T-cell (primary cell): ENCODE results near the gene SLIT3. TPM values are rescaled to one million over a fixed set of nuclear protein-coding genes. Genes with fewer than 3 reads are reported as not detected.

ENCODE experiments used
- ATAC-seq, 4 experiments: fragments of 200-7000 bp in 3 of 4; fragments of 150-1000 bp in 1 of 4; cut with Tn5 transposase; replicated peaks in 1 of 4; 1 replicate in 3 of 4; 2 replicates in 1 of 4; pipeline ENCODE4 v1.10.0; 2021; ENCODE audit warnings: moderate library complexity in 3 of 4, mild to moderate bottlenecking in 2 of 4, moderate number of reproducible peaks in 1 of 4
- CTCF ChIA-PET, 2 donors: fragments of 300-600 bp; sonication (Branson Sonifier 250); formaldehyde crosslinking; loops; one replicate each; lab custom pipeline; 2022; ENCODE audit warnings: antibody characterized with exemption in 2 of 2; lab: Charles Lee
- POLR2A ChIA-PET, 2 donors: fragments of 300-600 bp; sonication (Branson Sonifier 250); formaldehyde crosslinking; loops; one replicate each; lab custom pipeline; 2022; ENCODE audit warnings: antibody characterized with exemption in 2 of 2; lab: Charles Lee
- DNase-seq, 35 experiments: peaks; one replicate each; pipeline versions ENCODE4 v3.0.0 to v3.0.0-alpha.2; 2013 to 2023
- H3K27ac ChIP-seq: one replicate; pipeline ENCODE4 v1.5.1; 2013; ENCODE audit warnings: low read length
- H3K27me3 ChIP-seq, 2 experiments: replicated peaks in 1 of 2; 1 replicate in 1 of 2; 2 replicates in 1 of 2; pipeline versions ENCODE4 v1.6.1 to v1.7.0; 2013; ENCODE audit warnings: low read length in 1 of 2, mixed read lengths in 1 of 2; ENCODE audit not compliant: control insufficient read depth in 2 of 2, insufficient read depth in 2 of 2; ENCODE audit errors: extremely low read depth in 1 of 2
- H3K36me3 ChIP-seq, 2 donors: 1 replicate in 1 of 2; 2 replicates in 1 of 2; pipeline versions ENCODE4 v1.6.1 to v1.7.0; 2013; ENCODE audit warnings: low read length in 1 of 2; ENCODE audit not compliant: control insufficient read depth in 2 of 2, insufficient read depth in 1 of 2; ENCODE audit errors: extremely low read depth in 1 of 2
- H3K4me1 ChIP-seq, 2 experiments: 1 replicate in 1 of 2; 2 replicates in 1 of 2; pipeline versions ENCODE4 v1.6.1 to v1.7.0; 2013; ENCODE audit warnings: low read length in 2 of 2, mixed read lengths in 1 of 2; ENCODE audit not compliant: insufficient read depth in 2 of 2, control insufficient read depth in 1 of 2; ENCODE audit errors: extremely low read depth in 1 of 2
- H3K4me3 ChIP-seq, 2 donors: 1 replicate in 1 of 2; 2 replicates in 1 of 2; pipeline versions ENCODE4 v1.5.1 to v1.7.0; 2013; ENCODE audit warnings: mild to moderate bottlenecking in 2 of 2, low read length in 1 of 2, moderate library complexity in 1 of 2; ENCODE audit not compliant: control insufficient read depth in 1 of 2; ENCODE audit errors: extremely low read depth in 1 of 2
- H3K9me3 ChIP-seq: 2 replicates; pipeline ENCODE4 v1.7.0; 2013
- H3K27ac Mint-ChIP-seq, 2 donors: one replicate each; pipeline ENCODE4 v1.8.0; 2020 to 2021; ENCODE audit warnings: mild to moderate bottlenecking in 2 of 2, mixed read lengths in 2 of 2
- H3K27me3 Mint-ChIP-seq, 2 donors: one replicate each; pipeline ENCODE4 v1.8.0; 2021 to 2022; ENCODE audit warnings: mixed read lengths in 2 of 2
- H3K36me3 Mint-ChIP-seq: one replicate; pipeline ENCODE4 v1.8.0; 2021; ENCODE audit warnings: mixed read lengths
- H3K4me1 Mint-ChIP-seq, 3 donors: one replicate each; pipeline ENCODE4 v1.8.0; 2020 to 2022; ENCODE audit warnings: mixed read lengths in 3 of 3, mild to moderate bottlenecking in 1 of 3
- H3K4me3 Mint-ChIP-seq, 3 donors: one replicate each; pipeline ENCODE4 v1.8.0; 2020 to 2022; ENCODE audit warnings: mild to moderate bottlenecking in 3 of 3, mixed read lengths in 3 of 3, moderate library complexity in 3 of 3
- H3K9me3 Mint-ChIP-seq, 3 donors: one replicate each; pipeline ENCODE4 v1.8.0; 2020 to 2022; ENCODE audit warnings: mixed read lengths in 3 of 3
- WGBS: methylation state at CpG from one replicate; pipeline ENCODE4 v1.1.5; 2013; ENCODE audit warnings: missing lambda C conversion rate; ENCODE audit not compliant: insufficient coverage; 5-methylcytosine and 5-hydroxymethylcytosine counted together
- total RNA-seq, 35 experiments: library from RNA in 6 of 35; stranded (reverse) in 6 of 35; fragments of 120-200 nt in 1 of 35; gene quantifications; one replicate each; pipeline versions ENCODE4 v1.2.1 to v1.2.4 and lab custom pipeline; 2013 to 2026

Gene SLIT3
- total RNA-seq, 5 donors from 2014 or later (not counting 1 experiment from before 2014, with no cell fraction given) = 0.13 to 0.32 (median 0.13) TPM; not detected in 2

DNA sequence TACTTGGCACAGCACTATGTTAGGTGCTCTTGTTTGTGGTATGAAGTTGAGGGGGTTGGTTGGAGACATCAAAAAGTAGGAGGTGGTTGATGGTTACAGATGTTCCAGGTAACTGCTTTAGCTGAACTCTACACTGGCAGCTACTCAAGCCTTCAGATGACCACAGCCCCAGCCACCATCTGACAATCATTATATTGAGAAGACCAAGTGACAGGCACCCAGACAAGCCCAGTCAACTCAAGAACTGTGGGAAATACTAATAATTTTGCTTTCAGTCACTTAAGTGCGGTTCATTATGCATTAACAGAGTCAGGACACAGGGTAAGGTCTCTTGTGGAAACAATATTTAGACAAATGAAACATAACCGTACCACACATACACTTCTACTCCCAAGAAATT lies 38.9 kb upstream of the SLIT3 start:
- Mint-ChIP-seq H3K27ac (no peak overlapping the region), H3K4me1 (no peaks in the 10 kb centered on the region), H3K27me3 (peaks cover 8 to 15% of the 10 kb centered on the region in 2 donors), H3K4me3 (no peak overlapping the region), H3K36me3 (no peaks in the 10 kb centered on the region), H3K9me3 (no peaks in the 10 kb centered on the region)
- Histone ChIP-seq H3K9me3 (no peaks in the 10 kb centered on the region), H3K36me3 (no peaks in the 10 kb centered on the region), H3K27me3 (peaks cover 0 to 7% of the 10 kb centered on the region in 2 experiments), H3K4me1 (no peaks in the 10 kb centered on the region), H3K27ac (no peak overlapping the region), H3K4me3 (no peak overlapping the region)
- no CpG with 5 or more reads among the region's 2 CpGs for WGBS
- ChIA-PET CTCF (no interaction called here), POLR2A (no interaction called here)
- no peak for DNase-seq
- no peak for ATAC-seq

DNA sequence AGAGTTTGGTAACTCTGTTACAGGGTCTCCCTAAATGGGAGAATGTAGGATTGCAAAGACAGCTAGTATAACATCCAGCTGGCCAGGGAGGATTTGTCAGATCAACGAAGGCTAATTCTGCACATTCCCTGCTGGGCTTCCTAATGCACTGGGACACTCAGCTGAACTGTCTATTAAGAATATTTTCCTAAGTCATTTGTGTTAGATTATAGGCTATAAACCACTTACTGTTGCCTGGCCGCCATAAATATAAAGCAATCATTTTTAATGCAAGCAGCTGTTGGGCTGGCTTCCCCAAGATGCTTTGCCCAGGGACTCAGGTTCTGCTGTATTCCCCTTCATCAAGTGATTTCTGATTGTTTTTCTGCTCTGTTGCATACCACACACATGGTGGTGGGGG lies 35.3 kb upstream of the SLIT3 start:
- no peaks in the 10 kb centered on the region for H3K36me3 ChIP-seq
- H3K4me3 Mint-ChIP-seq = no peak overlapping the region
- peaks cover 0 to 7% of the 10 kb centered on the region in 2 experiments for H3K27me3 ChIP-seq
- H3K9me3 ChIP-seq = no peaks in the 10 kb centered on the region
- H3K4me3 ChIP-seq = no peak overlapping the region
- H3K27ac Mint-ChIP-seq = no peak overlapping the region
- ChIA-PET CTCF (no interaction called here), POLR2A (no interaction called here)
- peaks cover 0 to 11% of the 10 kb centered on the region in 2 donors for H3K27me3 Mint-ChIP-seq
- no peaks in the 10 kb centered on the region for H3K9me3 Mint-ChIP-seq
- DNase-seq (no peak), ATAC-seq (no peak)
- no peaks in the 10 kb centered on the region for H3K36me3 Mint-ChIP-seq
- no peaks in the 10 kb centered on the region for H3K4me1 ChIP-seq
- H3K27ac ChIP-seq = no peak overlapping the region
- no peaks in the 10 kb centered on the region for H3K4me1 Mint-ChIP-seq
- WGBS = no CpG with 5 or more reads among the region's 2 CpGs

DNA sequence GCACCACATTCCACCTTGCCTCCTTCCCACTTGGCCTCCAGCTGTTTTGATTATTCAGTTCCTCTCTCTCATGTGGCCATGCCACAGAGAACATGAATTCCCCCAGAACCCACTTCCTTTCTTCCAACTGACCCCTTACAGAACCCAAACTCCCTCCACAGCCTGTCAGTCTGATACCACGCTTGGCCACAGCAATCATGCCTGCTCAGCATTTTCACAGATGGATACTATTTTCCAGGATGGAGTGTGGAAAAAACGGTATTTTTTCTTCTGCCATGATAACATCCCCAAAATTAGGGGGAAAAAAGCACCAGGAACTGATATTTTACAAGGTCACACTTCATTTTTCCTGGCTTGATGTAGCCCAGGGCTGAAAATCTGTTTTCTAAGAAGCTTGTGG lies 34.9 kb upstream of the SLIT3 start:
- no peak overlapping the region for H3K27ac Mint-ChIP-seq
- no peaks in the 10 kb centered on the region for H3K36me3 ChIP-seq
- no peak overlapping the region for H3K4me3 ChIP-seq
- ChIA-PET POLR2A (no interaction called here), CTCF (no interaction called here)
- no peaks in the 10 kb centered on the region for H3K4me1 Mint-ChIP-seq
- H3K36me3 Mint-ChIP-seq = no peaks in the 10 kb centered on the region
- no peaks in the 10 kb centered on the region for H3K4me1 ChIP-seq
- peaks cover 0 to 11% of the 10 kb centered on the region in 2 donors for H3K27me3 Mint-ChIP-seq
- no peak overlapping the region for H3K4me3 Mint-ChIP-seq
- H3K27me3 ChIP-seq = peaks cover 0 to 7% of the 10 kb centered on the region in 2 experiments
- H3K9me3 Mint-ChIP-seq = no peaks in the 10 kb centered on the region
- H3K27ac ChIP-seq = no peak overlapping the region
- WGBS = no CpG with 5 or more reads among the region's 2 CpGs
- DNase-seq = no peak
- no peak for ATAC-seq
- no peaks in the 10 kb centered on the region for H3K9me3 ChIP-seq

DNA sequence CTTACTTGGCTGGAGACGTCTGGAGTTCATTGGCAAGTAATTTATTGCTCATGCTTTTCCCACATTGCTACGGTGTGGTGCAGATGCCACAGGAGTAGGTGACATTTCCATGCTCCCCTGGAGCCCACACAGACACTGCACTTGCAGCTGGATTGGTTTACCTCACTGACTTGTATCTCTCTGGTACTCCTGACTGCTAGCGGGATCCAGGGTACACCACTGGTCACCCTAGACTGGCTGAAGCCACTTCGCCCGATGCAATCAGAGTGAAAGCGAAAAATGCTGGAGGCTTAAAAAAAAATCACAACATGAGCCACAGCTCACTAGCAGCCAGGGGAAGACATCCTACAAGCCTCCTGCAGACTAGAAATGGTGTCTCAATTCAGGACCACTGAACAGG lies 32.6 kb upstream of the SLIT3 start:
- H3K27me3 ChIP-seq = peaks cover 0 to 7% of the 10 kb centered on the region in 2 experiments
- H3K27me3 Mint-ChIP-seq = peaks cover 0 to 11% of the 10 kb centered on the region in 2 donors
- no peaks in the 10 kb centered on the region for H3K36me3 ChIP-seq
- ChIA-PET CTCF (no interaction called here), POLR2A (no interaction called here)
- H3K9me3 Mint-ChIP-seq = no peaks in the 10 kb centered on the region
- no peak for ATAC-seq
- no peak overlapping the region for H3K27ac ChIP-seq
- no peaks in the 10 kb centered on the region for H3K4me1 Mint-ChIP-seq
- H3K9me3 ChIP-seq = no peaks in the 10 kb centered on the region
- H3K4me1 ChIP-seq = no peaks in the 10 kb centered on the region
- H3K27ac Mint-ChIP-seq = no peak overlapping the region
- no peak for DNase-seq
- WGBS = 58% methylated on average over 5 of the region's 6 CpGs
- no peak overlapping the region for H3K4me3 Mint-ChIP-seq
- no peaks in the 10 kb centered on the region for H3K36me3 Mint-ChIP-seq
- no peak overlapping the region for H3K4me3 ChIP-seq

DNA sequence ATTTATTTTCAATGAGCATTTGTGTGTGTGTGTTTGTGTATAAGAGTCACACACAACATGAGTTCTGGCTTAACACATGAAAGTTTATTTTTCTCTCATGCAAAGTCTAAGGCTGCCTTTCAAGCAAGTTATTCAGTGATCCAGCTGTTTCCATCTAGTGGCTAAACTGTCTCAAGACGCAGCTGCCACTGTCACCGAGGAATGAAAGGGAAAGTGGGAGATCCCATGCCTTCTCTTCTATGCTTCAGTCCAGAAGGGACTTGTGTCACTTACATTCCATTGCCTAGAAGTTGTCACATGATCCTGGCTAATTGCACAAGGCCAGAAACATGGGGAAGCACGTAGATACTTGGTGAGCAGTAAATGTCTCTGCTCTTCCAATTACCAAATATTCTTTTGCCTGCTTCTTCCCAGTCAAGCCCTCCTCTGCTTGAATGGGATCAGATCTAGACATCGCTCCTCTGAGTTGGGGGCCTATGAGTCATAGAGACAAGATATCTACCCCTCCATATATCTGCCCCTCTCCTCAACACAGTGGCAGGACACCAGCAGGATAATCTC lies 30.4 kb upstream of the SLIT3 start:
- CTCF ChIA-PET = no interaction called here
- DNase-seq (no peak), ATAC-seq (no peak)
- POLR2A ChIA-PET = no interaction called here
- Histone ChIP-seq H3K9me3 (no peaks in the 10 kb centered on the region), H3K36me3 (no peaks in the 10 kb centered on the region), H3K27me3 (peaks cover 0 to 7% of the 10 kb centered on the region in 2 experiments), H3K4me1 (no peaks in the 10 kb centered on the region), H3K4me3 (no peak overlapping the region), H3K27ac (no peak overlapping the region)
- H3K36me3 Mint-ChIP-seq = no peaks in the 10 kb centered on the region
- no peak overlapping the region for H3K27ac Mint-ChIP-seq
- peaks cover 0 to 11% of the 10 kb centered on the region in 2 donors for H3K27me3 Mint-ChIP-seq
- H3K4me3 Mint-ChIP-seq = no peak overlapping the region
- H3K9me3 Mint-ChIP-seq = no peaks in the 10 kb centered on the region
- no peaks in the 10 kb centered on the region for H3K4me1 Mint-ChIP-seq
- WGBS = 87% methylated on average over 3 of the region's 4 CpGs

DNA sequence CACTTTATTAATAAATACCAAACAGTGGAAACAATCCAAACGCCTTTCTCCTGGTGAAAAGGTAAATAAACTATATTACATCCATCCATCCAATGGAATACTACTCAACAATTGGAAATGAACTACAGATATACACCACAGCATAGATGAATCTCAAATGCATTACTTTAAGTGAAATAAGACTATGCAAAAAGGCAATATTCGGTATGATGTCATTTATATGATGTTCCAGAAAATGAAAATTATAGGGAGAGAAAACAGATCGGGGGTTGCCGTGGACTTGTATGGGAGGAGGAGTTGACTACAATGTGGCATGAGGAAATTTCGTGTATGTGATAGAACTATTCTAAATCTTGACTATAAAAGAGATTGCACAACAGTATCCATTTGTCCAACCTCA lies 27.5 kb upstream of the SLIT3 start:
- peaks cover 0 to 3% (median 3%) of the 10 kb centered on the region in 3 donors for H3K4me1 Mint-ChIP-seq
- no CpG with 5 or more reads among the region's 5 CpGs for WGBS
- Histone ChIP-seq H3K4me1 (no peaks in the 10 kb centered on the region), H3K27me3 (peaks cover 0 to under 1% of the 10 kb centered on the region in 2 experiments), H3K9me3 (no peaks in the 10 kb centered on the region), H3K4me3 (no peak overlapping the region), H3K27ac (no peak overlapping the region), H3K36me3 (no peaks in the 10 kb centered on the region)
- H3K27ac Mint-ChIP-seq = no peak overlapping the region
- H3K4me3 Mint-ChIP-seq = no peak overlapping the region
- ChIA-PET CTCF (no interaction called here), POLR2A (no interaction called here)
- DNase-seq = no peak
- no peaks in the 10 kb centered on the region for H3K9me3 Mint-ChIP-seq
- no peaks in the 10 kb centered on the region for H3K36me3 Mint-ChIP-seq
- peaks cover 2 to 3% of the 10 kb centered on the region in 2 donors for H3K27me3 Mint-ChIP-seq
- ATAC-seq = no peak

DNA sequence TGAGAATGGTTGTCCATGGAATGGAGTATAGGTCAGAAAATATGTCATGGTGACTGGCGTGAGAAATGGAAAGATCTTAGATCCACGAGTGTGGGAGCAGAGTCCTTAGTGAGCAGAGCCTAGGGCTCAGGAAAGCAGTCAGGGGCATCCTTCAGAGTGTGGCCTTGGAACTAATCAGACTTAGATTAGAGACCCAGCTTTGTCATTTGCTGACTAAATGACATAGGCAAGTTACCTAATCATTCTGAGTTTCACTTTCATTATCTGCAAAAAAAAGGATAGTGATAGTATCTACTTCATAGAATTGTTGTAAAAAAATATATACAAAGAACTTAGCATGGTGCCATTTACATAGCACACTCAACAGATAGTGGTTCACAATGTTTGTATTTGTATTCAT lies 24.3 kb upstream of the SLIT3 start:
- Histone ChIP-seq H3K4me3 (no peak overlapping the region), H3K9me3 (no peaks in the 10 kb centered on the region), H3K27me3 (no peaks in the 10 kb centered on the region), H3K4me1 (no peaks in the 10 kb centered on the region), H3K27ac (no peak overlapping the region), H3K36me3 (no peaks in the 10 kb centered on the region)
- ATAC-seq = no peak
- WGBS = 17% methylated on average over 1 of the region's 2 CpGs
- no peak for DNase-seq
- Mint-ChIP-seq H3K4me1 (peaks cover 0 to 3% (median 3%) of the 10 kb centered on the region in 3 donors), H3K27me3 (peaks cover 2 to 3% of the 10 kb centered on the region in 2 donors), H3K4me3 (no peak overlapping the region), H3K9me3 (no peaks in the 10 kb centered on the region), H3K27ac (no peak overlapping the region), H3K36me3 (no peaks in the 10 kb centered on the region)
- POLR2A ChIA-PET = no interaction called here
- CTCF ChIA-PET = no interaction called here
